Left renal pelvis (tissue), 4 donors: ENCODE results near the gene TBX5. TPM values are rescaled to one million over a fixed set of nuclear protein-coding genes. Genes with fewer than 3 reads are reported as not detected.

Experiments used
- DNase-seq, 4 donors: peaks; one replicate each; pipeline ENCODE4 v3.0.0-alpha.2; 2013; ENCODE audit warnings: low read depth in 4 of 4, low spot score in 3 of 4
- polyA plus RNA-seq, 4 donors: library from polyadenylated mRNA; unstranded; fragments of 120-200 nt; gene quantifications; one replicate each; pipeline ENCODE4 v1.2.1, GENCODE V29; 2013; ENCODE audit not compliant: insufficient read length in 4 of 4

Gene TBX5
- polyA plus RNA-seq, result under 1 TPM in 2 of 4 donors, not detected in 2; 0.14 to 0.27 TPM

DNA sequence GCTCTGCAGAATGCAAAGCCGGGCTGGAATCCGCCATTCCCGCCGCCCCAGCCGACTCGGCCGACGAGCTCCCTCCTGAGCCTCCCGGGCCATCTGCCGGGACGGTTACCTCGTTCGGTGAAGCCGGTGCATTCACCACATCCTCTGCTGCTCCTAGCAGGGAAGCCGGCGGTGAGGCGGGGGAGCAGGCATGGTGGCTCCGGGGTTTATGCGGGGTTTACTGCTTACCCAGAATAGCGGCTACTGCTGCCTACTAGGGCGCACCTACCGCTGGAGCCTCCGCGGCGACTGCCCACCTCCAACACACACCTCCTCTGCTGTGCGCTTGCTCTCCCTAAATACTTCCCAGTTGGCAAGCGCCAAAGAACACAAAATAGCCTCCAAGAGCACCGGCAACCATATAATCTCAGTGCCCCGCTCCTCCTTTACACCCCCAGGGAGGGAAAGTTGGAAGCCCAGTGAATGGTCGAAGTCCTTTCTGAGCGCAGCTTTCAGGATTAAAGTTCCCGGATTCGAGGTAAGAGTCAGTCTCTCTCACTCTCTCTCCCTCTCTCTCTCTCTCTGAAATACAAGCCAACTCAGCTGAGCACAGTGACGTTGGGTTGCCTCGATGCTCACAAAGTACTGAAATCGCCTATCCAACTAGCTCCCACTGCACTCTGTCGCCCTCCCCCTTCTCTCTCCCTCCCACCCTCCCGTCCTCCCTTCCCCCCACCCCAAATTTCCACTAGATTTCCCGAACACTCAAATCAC lies at the start of gene TBX5:
TBX5 (minus strand) TSS at position 626 of the 753 bp plus-strand sequence. CDS start 2,246 bp downstream, outside the sequence.
- no peak for DNase-seq

- no peak for DNase-seq
Observed at GRCh38 chr12:114451657-114452056, 45.7 kb upstream of the TBX5 start.

- no peak for DNase-seq
Observed at GRCh38 chr12:114450515-114451300, 44.8 kb upstream of the TBX5 start.

- no peak for DNase-seq
Observed at GRCh38 chr12:114450019-114450418, 44.1 kb upstream of the TBX5 start.

DNA sequence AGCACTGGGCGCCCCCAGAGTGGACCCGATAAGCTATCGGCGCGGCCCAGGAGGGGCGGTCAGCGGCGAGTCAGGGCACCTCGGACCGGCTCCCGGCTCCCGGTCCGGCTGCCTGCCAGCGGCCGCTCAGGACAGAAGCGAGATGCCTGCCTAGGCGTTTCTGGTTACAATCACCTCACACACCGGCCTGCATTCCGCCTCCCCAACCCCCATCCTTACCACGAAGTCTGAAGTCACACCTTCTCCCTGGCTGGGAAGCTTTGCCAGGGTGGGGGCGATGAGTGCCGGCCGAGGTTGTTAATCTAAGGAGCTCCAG lies 42.6 kb upstream of the TBX5 start:
- DNase-seq, result no peak

- no peak for DNase-seq
Observed at GRCh38 chr12:114447799-114448617, 42.1 kb upstream of the TBX5 start.

DNA sequence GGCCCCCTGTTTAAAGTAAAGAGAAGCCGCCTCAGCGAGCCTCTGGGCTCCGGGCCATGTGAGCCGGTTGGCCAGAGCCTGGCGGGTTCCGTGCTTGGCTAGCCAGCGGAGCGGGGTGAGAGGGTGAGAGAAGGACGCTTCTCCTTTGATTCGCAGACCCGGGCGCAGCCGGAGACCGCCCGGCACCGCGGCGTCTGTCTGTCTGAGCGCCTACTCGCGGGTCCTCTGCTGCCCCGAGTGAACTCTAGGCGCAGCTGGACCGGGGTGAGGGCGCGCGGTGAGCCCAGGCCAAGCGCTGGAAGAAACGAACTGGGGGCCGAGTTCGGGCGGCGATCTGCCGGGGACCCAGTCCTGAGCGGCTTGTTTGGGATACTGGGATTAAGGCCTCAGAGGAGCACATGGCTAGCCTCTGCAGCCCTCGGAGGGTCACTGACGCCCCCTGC lies 41.4 kb upstream of the TBX5 start:
- no peak for DNase-seq

GRCh38 chr12:114445401-114446323 lies 39.7 kb upstream of the TBX5 start:
- DNase-seq, result no peak

GRCh38 chr12:114444422-114445279 lies 38.7 kb upstream of the TBX5 start:
- DNase-seq, result no peak

GRCh38 chr12:114443607-114444421 lies 37.9 kb upstream of the TBX5 start:
- DNase-seq, result no peak

GRCh38 chr12:114442578-114442977 lies 36.6 kb upstream of the TBX5 start:
- DNase-seq, result no peak

GRCh38 chr12:114441545-114441944 lies 35.6 kb upstream of the TBX5 start:
- no peak for DNase-seq

DNA sequence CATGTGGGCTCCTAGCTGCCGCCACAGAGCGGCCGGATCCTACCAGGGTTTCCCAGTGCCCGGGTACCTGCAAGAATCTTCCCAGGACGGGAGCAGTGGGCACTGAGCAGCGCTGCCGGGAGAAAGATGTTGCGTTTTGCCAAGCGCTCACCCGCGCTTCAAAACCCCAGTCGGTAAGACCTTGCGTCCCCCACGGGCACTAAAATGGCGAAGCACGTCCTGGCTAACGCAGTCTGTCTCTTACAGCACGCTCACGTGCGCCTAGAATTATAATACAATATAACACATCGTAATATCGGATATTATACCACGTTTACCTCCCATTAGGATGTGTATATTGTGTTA lies 35.1 kb upstream of the TBX5 start:
- no peak for DNase-seq

DNA sequence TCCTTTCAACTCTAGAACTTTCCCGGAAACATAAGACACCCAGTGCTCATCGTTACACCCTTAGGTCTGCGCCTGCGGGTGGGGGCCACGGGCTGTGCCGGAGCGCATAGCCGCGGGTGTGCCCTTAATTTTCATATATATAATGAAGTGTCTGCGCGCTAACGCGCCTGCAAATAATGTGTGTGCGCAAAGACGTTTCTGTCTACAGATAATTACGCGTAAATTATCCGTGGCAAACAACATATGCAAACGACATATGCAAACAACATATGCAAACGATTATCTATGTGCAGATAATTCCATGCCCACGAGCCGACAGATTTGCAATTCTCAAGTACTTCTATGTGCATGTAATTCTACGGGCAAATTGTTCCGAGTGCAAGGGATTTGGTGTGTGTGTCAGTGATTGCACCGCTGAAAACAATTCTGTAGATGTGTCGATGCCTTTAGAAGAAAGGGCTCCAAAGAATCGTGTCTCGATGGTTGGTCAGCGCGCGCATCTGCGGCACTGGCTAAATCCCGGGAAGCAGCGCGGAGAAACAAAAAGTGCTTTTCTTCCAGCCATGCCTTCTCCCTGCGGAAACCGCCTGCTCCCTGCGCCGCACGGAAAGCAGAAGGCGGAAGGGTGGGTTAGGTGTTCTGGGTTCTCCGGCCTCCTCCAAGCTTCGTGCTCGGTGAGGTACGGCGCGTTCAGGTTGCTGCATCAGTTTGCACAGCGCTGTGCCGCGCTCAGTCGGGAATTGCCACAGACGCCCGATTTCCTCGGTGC lies 34.5 kb upstream of the TBX5 start:
- DNase-seq, result no peak

DNA sequence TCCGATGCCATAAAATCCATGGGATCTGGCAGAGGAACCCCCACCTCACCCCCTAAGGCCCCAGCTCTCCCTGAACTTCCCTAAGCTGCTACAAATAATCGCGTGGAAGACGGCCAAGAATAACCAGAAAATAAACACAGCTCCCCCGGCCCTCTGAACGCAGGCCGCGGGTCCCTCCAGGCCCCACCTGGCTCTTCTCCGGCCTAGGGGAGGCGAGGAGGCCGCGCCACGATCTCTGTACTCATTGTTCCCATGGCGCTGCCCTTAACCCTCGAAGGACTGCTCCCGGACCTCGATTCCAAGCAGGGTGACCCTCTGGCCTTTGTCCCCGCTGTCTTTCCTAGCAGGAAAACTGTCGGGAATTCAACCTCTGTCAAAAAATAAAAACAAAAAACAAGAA lies 33.9 kb upstream of the TBX5 start:
- DNase-seq, result no peak

DNA sequence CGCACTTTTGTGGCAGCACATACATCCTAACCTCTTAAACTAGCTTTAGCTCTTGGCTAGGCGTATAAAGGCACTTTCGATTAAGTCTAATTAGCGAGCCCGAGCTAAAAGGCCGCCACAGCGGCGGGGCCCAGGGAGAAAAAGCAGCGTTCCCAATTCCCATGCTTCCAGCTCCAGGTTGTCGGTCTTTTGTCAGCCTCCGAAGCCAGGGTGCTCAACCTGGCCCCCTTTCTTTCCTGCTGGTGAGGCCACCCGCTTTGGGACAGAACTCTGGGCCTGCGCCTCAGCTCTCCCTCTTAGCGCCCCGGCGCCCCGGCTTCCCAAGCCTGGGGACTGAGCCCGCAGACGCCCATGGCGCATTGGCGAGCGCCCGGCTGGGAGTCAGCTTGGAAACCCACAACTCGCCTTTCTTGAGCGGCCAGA lies 33.3 kb upstream of the TBX5 start:
- no peak for DNase-seq

- DNase-seq, result no peak
Observed at GRCh38 chr12:114438635-114439256, 32.8 kb upstream of the TBX5 start.
